ENCODE measurements around the gene PHACTR1.

- TF ChIP-seq CTCF (IDR thresholded peaks at IDR 0.05), result no peak
- TF ChIP-seq POLR2A (IDR thresholded peaks at IDR 0.05), result no peak
These were observed 1.4 kb downstream of the PHACTR1 start for GRCh38 chr6:12718015-12718414.
